Measurements from ENCODE around the gene MYO7A. TPM values are rescaled to one million over a fixed set of nuclear protein-coding genes. Genes with fewer than 3 reads are reported as not detected.

Gene MYO7A
- total RNA-seq, 1 donor = under 0.01 TPM

GRCh38 chr11:77181226-77181625, 53.2 kb downstream of the MYO7A start:
- Histone ChIP-seq H3K36me3 (ENCODE audit: insufficient read depth, low read length) (no peaks in the 10 kb centered on the region), H3K27ac (ENCODE audit: low read depth, low read length) (no peak overlapping the region), H2AFZ (ENCODE audit: low read length) (no peak overlapping the region), H4K20me1 (ENCODE audit: insufficient read depth, low read length) (no peaks in the 10 kb centered on the region), H3K27me3 (ENCODE audit: insufficient read depth, low read length) (no peaks in the 10 kb centered on the region), H3K4me2 (ENCODE audit: insufficient read depth, low read length) (no peak overlapping the region), H3K79me2 (ENCODE audit: insufficient read depth, low read length) (no peaks in the 10 kb centered on the region), H3K4me1 (ENCODE audit: insufficient read depth, low read length) (no peaks in the 10 kb centered on the region), H3K9me3 (ENCODE audit: low read depth, low read length) (no peaks in the 10 kb centered on the region), H3K4me3 (ENCODE audit: insufficient read depth, low read length) (no peak overlapping the region)
- no peak for TF ChIP-seq CTCF (IDR thresholded peaks at IDR 0.05; ENCODE audit: extremely low read depth, low read depth, low read length)
- DNase-seq (ENCODE audit: insufficient read length, low spot score, missing footprints) = no peak

GRCh38 chr11:77181799-77182541, 53.9 kb downstream of the MYO7A start:
- H3K4me3 ChIP-seq (ENCODE audit: insufficient read depth, low read length) = no peak overlapping the region
- no peak overlapping the region for H3K27ac ChIP-seq (ENCODE audit: low read depth, low read length)
- H3K4me1 ChIP-seq (ENCODE audit: insufficient read depth, low read length) = no peaks in the 10 kb centered on the region
- TF ChIP-seq CTCF (IDR thresholded peaks at IDR 0.05; ENCODE audit: extremely low read depth, low read depth, low read length) = no peak
- H3K79me2 ChIP-seq (ENCODE audit: insufficient read depth, low read length) = no peaks in the 10 kb centered on the region
- H3K27me3 ChIP-seq (ENCODE audit: insufficient read depth, low read length) = no peaks in the 10 kb centered on the region
- H3K9me3 ChIP-seq (ENCODE audit: low read depth, low read length) = no peaks in the 10 kb centered on the region
- no peaks in the 10 kb centered on the region for H4K20me1 ChIP-seq (ENCODE audit: insufficient read depth, low read length)
- H3K4me2 ChIP-seq (ENCODE audit: insufficient read depth, low read length) = no peak overlapping the region
- no peak for DNase-seq (ENCODE audit: insufficient read length, low spot score, missing footprints)
- no peak overlapping the region for H2AFZ ChIP-seq (ENCODE audit: low read length)
- H3K36me3 ChIP-seq (ENCODE audit: insufficient read depth, low read length) = no peaks in the 10 kb centered on the region

GRCh38 chr11:77182542-77183430, 54.7 kb downstream of the MYO7A start:
- Histone ChIP-seq H3K36me3 (ENCODE audit: insufficient read depth, low read length) (no peaks in the 10 kb centered on the region), H3K27me3 (ENCODE audit: insufficient read depth, low read length) (no peaks in the 10 kb centered on the region), H3K4me1 (ENCODE audit: insufficient read depth, low read length) (no peaks in the 10 kb centered on the region), H3K4me2 (ENCODE audit: insufficient read depth, low read length) (no peak overlapping the region), H3K79me2 (ENCODE audit: insufficient read depth, low read length) (no peaks in the 10 kb centered on the region), H2AFZ (ENCODE audit: low read length) (no peak overlapping the region), H4K20me1 (ENCODE audit: insufficient read depth, low read length) (no peaks in the 10 kb centered on the region), H3K27ac (ENCODE audit: low read depth, low read length) (no peak overlapping the region), H3K9me3 (ENCODE audit: low read depth, low read length) (no peaks in the 10 kb centered on the region), H3K4me3 (ENCODE audit: insufficient read depth, low read length) (no peak overlapping the region)
- DNase-seq (ENCODE audit: insufficient read length, low spot score, missing footprints) = no peak
- TF ChIP-seq CTCF (IDR thresholded peaks at IDR 0.05; ENCODE audit: extremely low read depth, low read depth, low read length) = no peak

GRCh38 chr11:77183431-77183984, 55.5 kb downstream of the MYO7A start:
- H3K36me3 ChIP-seq (ENCODE audit: insufficient read depth, low read length) = no peaks in the 10 kb centered on the region
- H3K27me3 ChIP-seq (ENCODE audit: insufficient read depth, low read length) = no peaks in the 10 kb centered on the region
- no peak overlapping the region for H2AFZ ChIP-seq (ENCODE audit: low read length)
- H4K20me1 ChIP-seq (ENCODE audit: insufficient read depth, low read length) = no peaks in the 10 kb centered on the region
- H3K9me3 ChIP-seq (ENCODE audit: low read depth, low read length) = no peaks in the 10 kb centered on the region
- no peaks in the 10 kb centered on the region for H3K79me2 ChIP-seq (ENCODE audit: insufficient read depth, low read length)
- no peak for DNase-seq (ENCODE audit: insufficient read length, low spot score, missing footprints)
- H3K4me2 ChIP-seq (ENCODE audit: insufficient read depth, low read length) = no peak overlapping the region
- H3K27ac ChIP-seq (ENCODE audit: low read depth, low read length) = no peak overlapping the region
- no peaks in the 10 kb centered on the region for H3K4me1 ChIP-seq (ENCODE audit: insufficient read depth, low read length)
- TF ChIP-seq CTCF (IDR thresholded peaks at IDR 0.05; ENCODE audit: extremely low read depth, low read depth, low read length) = no peak
- no peak overlapping the region for H3K4me3 ChIP-seq (ENCODE audit: insufficient read depth, low read length)
